ENCODE results near the gene SORCS1.

SORCS1 gene

DNA sequence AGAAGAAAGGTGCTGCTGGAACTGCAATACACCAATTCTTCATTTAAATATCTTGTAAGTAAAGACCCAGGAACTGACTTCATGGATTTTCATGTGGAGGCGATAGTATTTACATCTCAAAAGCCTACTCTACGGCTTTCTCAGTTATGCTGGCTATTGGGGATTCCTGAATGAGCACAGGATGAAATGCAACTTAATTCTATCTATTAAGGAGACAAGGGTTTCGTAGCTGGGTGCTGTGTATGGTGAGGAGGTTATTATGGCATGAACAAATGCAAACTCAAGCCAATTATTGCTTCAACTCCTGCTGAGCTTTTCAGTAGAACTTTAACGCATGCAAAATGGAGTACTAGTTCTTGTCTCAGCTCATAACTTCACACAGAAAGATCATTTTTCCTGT lies 251.2 kb downstream of the SORCS1 start:
- H3K36me3 ChIP-seq (ENCODE audit: insufficient read depth, low read length), result no peaks in the 10 kb centered on the region
- H3K9ac ChIP-seq (ENCODE audit: low read depth, low read length), result no peak overlapping the region
- H3K9me3 ChIP-seq (ENCODE audit: control insufficient read depth, insufficient read depth, low read length), result no peaks in the 10 kb centered on the region; the same call in 1 of the 2 replicates
- peaks cover 25% of the 10 kb centered on the region for H3K4me1 ChIP-seq (ENCODE audit: insufficient read depth, low read length)

DNA sequence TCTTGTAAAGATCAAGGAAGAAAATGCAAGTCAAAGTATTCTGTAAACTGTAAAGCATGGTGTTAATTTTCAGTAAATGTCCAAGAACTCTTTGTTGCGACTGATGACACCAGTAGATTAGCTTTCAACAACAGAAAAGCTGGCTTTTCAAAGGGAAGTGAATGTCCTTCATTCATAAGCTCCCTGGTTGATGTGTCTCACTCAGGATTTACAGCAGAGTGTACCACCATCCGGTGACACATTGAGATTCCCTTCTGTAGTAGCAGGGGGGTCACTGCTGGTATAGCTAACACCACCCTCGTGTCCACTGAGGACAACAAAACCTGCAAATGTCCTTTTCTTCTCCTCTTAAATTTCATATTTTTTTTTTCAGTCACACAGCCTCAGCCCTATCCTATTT lies 253.4 kb downstream of the SORCS1 start:
- Histone ChIP-seq H3K9ac (ENCODE audit: low read depth, low read length) (no peak overlapping the region), H3K9me3 (ENCODE audit: control insufficient read depth, insufficient read depth, low read length) (no peaks in the 10 kb centered on the region; the same call in 1 of the 2 replicates), H3K4me1 (ENCODE audit: insufficient read depth, low read length) (peaks cover 25% of the 10 kb centered on the region), H3K36me3 (ENCODE audit: insufficient read depth, low read length) (no peaks in the 10 kb centered on the region)

DNA sequence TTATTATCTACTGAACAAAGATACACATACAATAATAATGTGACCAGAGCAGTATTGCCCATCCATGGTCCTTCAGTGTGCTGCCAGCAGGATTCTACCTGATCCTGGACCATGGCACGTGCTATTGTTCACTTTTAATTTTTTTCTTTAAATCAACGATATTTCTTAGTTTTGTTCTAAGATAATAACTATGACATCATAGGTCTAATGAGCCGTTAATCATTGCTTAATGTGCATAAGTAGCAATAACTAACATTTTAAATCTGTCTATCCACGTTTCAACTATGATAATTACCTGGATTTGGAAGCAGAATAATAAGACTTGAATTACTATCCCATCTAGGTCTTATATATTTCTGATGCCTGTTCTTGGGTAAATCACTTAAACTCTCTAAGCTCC lies 253.8 kb downstream of the SORCS1 start:
- H3K4me1 ChIP-seq (ENCODE audit: insufficient read depth, low read length), result peaks cover 25% of the 10 kb centered on the region
- no peak overlapping the region for H3K9ac ChIP-seq (ENCODE audit: low read depth, low read length)
- H3K9me3 ChIP-seq (ENCODE audit: control insufficient read depth, insufficient read depth, low read length), result no peaks in the 10 kb centered on the region; the same call in 1 of the 2 replicates
- H3K36me3 ChIP-seq (ENCODE audit: insufficient read depth, low read length), result no peaks in the 10 kb centered on the region

DNA sequence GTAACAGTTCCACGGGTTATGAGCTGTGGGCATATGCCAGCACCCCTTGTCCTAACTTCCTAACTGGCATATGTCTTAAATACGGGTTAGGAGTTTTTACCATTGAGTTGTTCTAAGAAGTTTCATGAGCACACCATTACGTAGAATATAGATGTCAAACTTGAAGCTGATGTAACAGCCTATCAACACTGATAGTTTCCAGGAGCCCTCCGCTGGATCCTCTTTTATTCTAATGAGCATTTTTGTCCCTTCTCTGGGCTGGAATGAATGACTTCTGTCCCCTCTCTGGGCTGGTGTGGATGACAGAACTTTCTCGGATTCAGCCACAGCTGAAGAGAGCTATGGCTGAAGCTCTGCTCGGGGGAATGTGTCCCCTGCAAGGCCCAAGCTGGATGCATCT lies 256.3 kb downstream of the SORCS1 start:
- Histone ChIP-seq H3K9ac (ENCODE audit: low read depth, low read length) (no peak overlapping the region), H3K4me1 (ENCODE audit: insufficient read depth, low read length) (peaks cover 18% of the 10 kb centered on the region), H3K36me3 (ENCODE audit: insufficient read depth, low read length) (no peaks in the 10 kb centered on the region), H3K9me3 (ENCODE audit: control insufficient read depth, insufficient read depth, low read length) (no peaks in the 10 kb centered on the region; the same call in 1 of the 2 replicates)

DNA sequence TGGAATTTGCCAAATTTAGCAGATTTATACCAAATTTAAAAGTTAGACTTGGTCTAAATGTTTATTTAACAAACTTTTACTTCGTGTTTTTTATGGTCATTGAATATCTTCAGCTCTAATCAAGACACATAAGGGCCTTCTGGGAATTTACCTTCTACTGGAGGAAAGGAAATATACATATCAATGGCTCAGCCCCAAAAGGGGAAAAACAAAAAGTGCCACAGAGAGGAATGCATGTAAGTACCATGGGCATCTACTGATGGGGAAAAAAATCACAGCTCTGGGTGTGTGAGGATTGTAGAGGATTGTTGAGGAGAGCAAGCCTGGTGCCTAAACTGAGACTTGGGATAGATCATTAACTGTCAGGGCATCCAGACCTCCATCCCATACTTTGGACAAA lies 260.3 kb downstream of the SORCS1 start:
- H3K4me1 ChIP-seq (ENCODE audit: insufficient read depth, low read length), result peaks cover 8% of the 10 kb centered on the region
- H3K36me3 ChIP-seq (ENCODE audit: insufficient read depth, low read length), result no peaks in the 10 kb centered on the region
- H3K9ac ChIP-seq (ENCODE audit: low read depth, low read length), result no peak overlapping the region
- H3K9me3 ChIP-seq (ENCODE audit: control insufficient read depth, insufficient read depth, low read length), result no peaks in the 10 kb centered on the region

DNA sequence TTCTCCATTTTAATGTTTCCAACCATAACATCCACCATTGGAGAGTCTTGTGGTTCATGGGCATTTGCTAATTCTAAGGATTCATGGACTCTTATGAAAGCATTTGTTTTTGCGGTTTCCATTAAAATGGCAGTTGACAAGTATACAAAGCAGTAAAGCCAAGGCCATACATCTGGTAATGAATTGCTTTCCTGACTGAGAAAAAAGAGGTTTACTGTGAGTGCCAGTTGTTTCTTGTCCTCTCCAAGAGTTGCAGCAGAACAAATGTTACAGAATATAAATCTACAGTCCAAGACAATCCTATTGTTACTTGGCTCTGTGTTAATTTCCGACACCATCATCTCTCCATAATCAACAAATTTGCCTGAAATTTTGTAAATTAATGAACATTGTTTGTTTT lies 261.3 kb downstream of the SORCS1 start:
- Histone ChIP-seq H3K9ac (ENCODE audit: low read depth, low read length) (no peak overlapping the region), H3K4me1 (ENCODE audit: insufficient read depth, low read length) (no peaks in the 10 kb centered on the region), H3K36me3 (ENCODE audit: insufficient read depth, low read length) (no peaks in the 10 kb centered on the region), H3K9me3 (ENCODE audit: control insufficient read depth, insufficient read depth, low read length) (no peaks in the 10 kb centered on the region)

DNA sequence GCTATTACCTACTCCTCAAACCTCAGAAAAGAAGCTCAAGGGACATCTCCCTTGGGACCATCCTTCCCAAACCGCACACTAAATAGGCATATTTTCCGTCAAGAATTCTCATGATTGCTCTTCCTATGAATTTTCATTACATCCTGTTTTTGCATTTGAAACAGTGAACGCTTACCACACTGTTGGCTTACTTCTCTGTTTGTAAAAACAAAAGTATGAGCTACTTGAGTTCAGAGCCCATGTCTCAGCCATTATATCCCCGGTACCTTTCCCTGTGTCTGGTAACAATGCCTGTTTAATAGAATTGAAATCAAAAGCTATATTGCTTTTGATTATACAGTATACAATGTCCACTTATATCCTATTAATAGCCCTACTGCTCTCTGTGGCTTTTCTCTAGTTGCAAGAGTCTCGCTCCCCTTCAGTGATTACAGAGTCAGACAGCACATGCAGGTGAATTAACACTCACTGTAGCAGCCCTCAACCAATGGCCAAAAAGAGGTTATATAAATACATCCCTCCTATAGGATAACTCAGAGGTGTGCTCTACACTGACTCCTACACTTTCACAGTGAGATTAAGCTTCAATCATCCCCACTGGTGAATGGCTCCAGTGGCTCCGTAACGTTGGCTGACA lies 264.4 kb downstream of the SORCS1 start:
- no peaks in the 10 kb centered on the region for H3K4me1 ChIP-seq (ENCODE audit: insufficient read depth, low read length)
- no peaks in the 10 kb centered on the region for H3K36me3 ChIP-seq (ENCODE audit: insufficient read depth, low read length)
- H3K9me3 ChIP-seq (ENCODE audit: control insufficient read depth, insufficient read depth, low read length), result no peaks in the 10 kb centered on the region
- no peak overlapping the region for H3K9ac ChIP-seq (ENCODE audit: low read depth, low read length)

DNA sequence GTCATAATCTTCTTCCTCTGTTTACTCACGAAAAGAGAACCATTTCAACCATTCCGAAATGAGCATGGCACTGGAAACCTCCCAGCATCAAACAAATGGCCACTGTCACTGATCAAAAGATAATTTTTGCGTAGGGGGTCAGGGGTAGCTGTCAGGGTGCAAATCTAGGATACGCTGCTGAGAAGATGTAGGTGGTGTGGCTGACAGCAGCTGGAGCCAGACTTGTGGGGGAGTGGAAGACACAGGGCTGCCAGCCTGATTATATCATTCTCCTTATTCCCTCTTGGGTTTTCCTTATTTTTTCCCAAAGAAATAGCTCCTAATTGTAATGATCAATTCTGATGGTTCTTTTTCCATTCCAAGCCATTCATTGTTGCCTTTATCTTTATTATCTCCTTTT lies 266.1 kb downstream of the SORCS1 start:
- Histone ChIP-seq H3K9ac (ENCODE audit: low read depth, low read length) (no peak overlapping the region), H3K4me1 (ENCODE audit: insufficient read depth, low read length) (no peaks in the 10 kb centered on the region), H3K9me3 (ENCODE audit: control insufficient read depth, insufficient read depth, low read length) (no peaks in the 10 kb centered on the region), H3K36me3 (ENCODE audit: insufficient read depth, low read length) (no peaks in the 10 kb centered on the region)

DNA sequence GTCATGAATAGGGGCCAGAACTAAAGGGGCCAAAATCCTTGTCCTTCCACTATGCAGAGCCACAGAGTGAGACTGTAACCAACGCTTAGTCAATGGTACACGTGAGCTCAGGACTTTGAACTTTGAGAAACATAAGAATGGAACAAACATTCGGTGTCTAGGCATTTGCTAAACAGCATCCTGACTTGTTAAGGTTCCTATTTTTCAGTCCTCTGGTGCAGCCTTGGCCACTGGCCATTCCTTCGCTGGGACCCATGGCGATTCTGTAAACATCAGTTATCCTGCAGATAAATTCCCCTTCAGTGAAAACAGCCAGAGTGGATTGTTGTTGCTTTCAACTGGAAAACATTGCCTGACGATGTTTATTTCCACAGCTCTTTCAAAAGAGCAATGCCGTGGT lies 266.8 kb downstream of the SORCS1 start:
- Histone ChIP-seq H3K4me1 (ENCODE audit: insufficient read depth, low read length) (no peaks in the 10 kb centered on the region), H3K36me3 (ENCODE audit: insufficient read depth, low read length) (no peaks in the 10 kb centered on the region), H3K9ac (ENCODE audit: low read depth, low read length) (no peak overlapping the region), H3K9me3 (ENCODE audit: control insufficient read depth, insufficient read depth, low read length) (no peaks in the 10 kb centered on the region)

DNA sequence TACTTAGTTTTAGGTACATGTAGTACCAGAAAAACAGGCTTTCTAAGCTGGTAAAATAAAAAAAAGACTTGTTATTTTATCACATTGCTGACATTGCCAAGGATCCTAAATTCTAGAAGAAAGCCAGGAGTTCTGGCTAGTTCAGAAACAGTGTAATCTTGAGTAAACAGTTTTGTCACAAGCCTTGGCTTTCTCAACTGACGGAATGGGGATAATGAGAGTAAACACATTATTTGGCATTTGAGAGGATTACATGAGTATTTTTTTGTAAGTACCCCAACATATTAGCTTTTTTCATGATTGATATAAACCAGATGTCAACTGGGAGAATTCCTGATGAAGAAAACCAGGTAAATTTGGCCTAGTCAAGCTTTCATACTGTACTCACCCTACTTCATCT lies 269.8 kb downstream of the SORCS1 start:
- Histone ChIP-seq H3K9me3 (ENCODE audit: control insufficient read depth, insufficient read depth, low read length) (no peaks in the 10 kb centered on the region), H3K9ac (ENCODE audit: low read depth, low read length) (no peak overlapping the region), H3K36me3 (ENCODE audit: insufficient read depth, low read length) (no peaks in the 10 kb centered on the region), H3K4me1 (ENCODE audit: insufficient read depth, low read length) (no peaks in the 10 kb centered on the region)

DNA sequence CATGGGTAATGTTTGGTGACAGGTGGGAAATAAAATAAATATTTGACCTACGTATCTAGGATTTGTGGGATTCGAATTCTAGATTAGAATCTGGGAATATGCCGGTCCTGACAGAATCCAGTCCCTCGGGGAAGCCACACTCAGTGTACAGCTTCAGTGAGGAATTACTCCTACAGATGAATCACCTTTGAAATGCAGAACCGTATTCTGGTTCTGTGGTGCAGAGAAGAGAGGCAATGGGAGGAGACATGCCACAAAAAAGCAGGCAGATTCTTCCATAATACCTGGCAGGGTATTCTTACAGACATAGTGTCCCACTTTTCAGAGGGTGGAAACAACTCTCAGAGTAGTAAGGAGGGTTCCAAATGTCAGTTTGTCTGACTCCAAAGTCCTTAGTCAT lies 286.9 kb downstream of the SORCS1 start:
- peaks cover 5% of the 10 kb centered on the region; the same call in 1 of the 2 replicates for H3K4me1 ChIP-seq (ENCODE audit: insufficient read depth, low read length)
- no peaks in the 10 kb centered on the region for H3K36me3 ChIP-seq (ENCODE audit: insufficient read depth, low read length)
- no peaks in the 10 kb centered on the region for H3K9me3 ChIP-seq (ENCODE audit: control insufficient read depth, insufficient read depth, low read length)
- H3K9ac ChIP-seq (ENCODE audit: low read depth, low read length), result no peak overlapping the region

DNA sequence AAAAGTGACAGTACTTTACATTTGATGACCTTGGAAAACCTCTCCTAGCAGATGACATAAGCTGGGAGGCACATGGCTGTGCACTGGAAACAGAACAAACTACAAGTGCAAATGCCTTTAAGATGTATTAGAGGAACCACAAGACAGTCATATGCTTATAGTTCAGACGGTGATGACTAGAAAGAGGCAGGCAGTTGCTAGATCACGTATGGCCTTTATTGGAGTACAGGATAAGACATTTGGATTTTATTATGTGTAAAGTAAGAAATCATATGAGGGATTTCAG lies 290.0 kb downstream of the SORCS1 start:
- Histone ChIP-seq H3K9ac (ENCODE audit: low read depth, low read length) (no peak overlapping the region), H3K4me1 (ENCODE audit: insufficient read depth, low read length) (peaks cover 5% of the 10 kb centered on the region; the same call in 1 of the 2 replicates), H3K36me3 (ENCODE audit: insufficient read depth, low read length) (no peaks in the 10 kb centered on the region), H3K9me3 (ENCODE audit: control insufficient read depth, insufficient read depth, low read length) (no peaks in the 10 kb centered on the region)

DNA sequence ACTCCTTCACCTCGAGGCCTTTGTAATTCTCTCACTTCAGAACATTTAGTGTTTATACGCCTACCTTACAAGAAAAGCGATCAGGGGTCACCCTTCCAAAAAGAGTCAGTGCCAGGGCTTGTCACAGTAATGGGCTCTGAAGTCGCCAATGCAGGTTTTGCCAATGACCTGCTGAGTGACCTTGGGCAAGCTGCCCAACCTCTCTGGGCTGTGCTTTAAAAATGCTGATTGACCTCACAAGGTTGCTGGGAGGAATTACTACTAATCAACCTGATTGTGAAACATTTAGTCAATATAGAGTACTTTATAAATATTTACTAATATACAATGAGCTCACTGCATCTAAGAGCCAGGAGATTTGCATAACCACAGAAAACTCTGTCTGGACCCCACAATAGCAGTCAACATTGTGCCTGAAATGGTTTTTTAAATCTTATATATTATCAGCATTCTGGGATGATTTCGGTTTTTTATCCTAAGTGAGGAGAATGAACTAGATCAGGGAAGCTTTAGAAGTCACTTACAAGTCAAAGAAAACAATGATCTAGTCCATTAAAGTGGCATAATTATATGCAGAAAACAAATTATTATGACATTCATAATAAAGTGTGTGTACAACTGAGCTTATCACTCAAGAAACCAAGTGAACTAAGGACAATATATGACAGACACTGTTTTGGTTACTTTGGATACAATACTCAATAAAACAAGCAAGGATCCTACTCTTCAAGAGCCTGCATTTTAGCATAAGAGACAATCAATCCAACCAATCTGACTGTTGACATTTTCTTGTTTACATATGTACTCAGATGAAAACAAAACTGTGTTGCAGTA lies 290.5 kb downstream of the SORCS1 start:
- Histone ChIP-seq H3K4me1 (ENCODE audit: insufficient read depth, low read length) (peaks cover 5% of the 10 kb centered on the region; the same call in 1 of the 2 replicates), H3K9ac (ENCODE audit: low read depth, low read length) (no peak overlapping the region), H3K9me3 (ENCODE audit: control insufficient read depth, insufficient read depth, low read length) (no peaks in the 10 kb centered on the region), H3K36me3 (ENCODE audit: insufficient read depth, low read length) (no peaks in the 10 kb centered on the region)

DNA sequence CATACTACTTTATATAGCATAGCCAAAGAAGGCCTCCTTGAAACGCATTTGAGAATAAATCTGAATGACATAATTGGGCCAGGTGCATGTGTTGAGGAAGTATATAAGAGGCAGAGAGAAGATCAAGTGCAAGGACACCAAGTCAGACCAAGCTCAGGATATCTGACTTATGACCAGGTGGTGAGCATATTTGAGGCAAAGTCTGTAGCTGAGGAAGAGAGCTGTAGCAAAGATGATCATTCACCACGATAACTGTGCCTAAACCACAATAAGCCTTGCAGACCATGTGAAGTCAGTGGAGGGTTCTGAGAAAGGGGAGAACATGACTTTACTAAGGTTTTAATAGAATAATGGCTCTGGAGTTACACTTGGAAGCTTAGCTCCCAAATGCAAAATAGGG lies 292.3 kb downstream of the SORCS1 start:
- H3K9me3 ChIP-seq (ENCODE audit: control insufficient read depth, insufficient read depth, low read length), result no peaks in the 10 kb centered on the region
- no peak overlapping the region for H3K9ac ChIP-seq (ENCODE audit: low read depth, low read length)
- no peaks in the 10 kb centered on the region for H3K4me1 ChIP-seq (ENCODE audit: insufficient read depth, low read length)
- H3K36me3 ChIP-seq (ENCODE audit: insufficient read depth, low read length), result no peaks in the 10 kb centered on the region

DNA sequence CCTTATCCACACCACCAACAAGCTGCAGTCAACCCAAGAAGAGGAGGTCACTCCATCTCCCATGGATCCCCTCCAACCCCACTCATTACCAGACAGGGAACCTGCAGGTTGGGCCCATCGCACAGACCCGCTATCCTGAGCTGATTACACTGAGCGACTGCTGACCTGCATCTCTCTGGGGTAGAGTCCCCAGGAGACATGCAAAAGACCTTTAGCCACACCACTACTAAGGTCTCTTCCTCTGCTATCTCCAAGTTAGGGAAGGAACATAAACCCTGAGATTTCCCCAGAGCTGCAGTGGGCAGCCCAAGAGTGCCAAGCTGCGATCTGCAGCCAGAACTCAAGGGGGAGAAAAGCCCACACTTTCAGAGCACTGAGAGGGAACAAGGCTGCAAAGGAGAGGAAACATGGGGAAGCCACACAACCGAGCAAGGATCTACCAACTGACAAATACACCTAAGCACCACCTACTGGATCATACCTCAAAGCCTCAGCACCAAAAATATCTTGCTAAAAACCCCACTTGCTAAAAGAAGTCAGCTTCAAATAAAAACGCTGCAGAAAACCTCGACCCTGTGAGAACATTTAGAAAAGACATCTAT lies 298.2 kb downstream of the SORCS1 start:
- no peaks in the 10 kb centered on the region for H3K9me3 ChIP-seq (ENCODE audit: control insufficient read depth, insufficient read depth, low read length)
- H3K9ac ChIP-seq (ENCODE audit: low read depth, low read length), result no peak overlapping the region
- no peaks in the 10 kb centered on the region for H3K36me3 ChIP-seq (ENCODE audit: insufficient read depth, low read length)
- H3K4me1 ChIP-seq (ENCODE audit: insufficient read depth, low read length), result no peaks in the 10 kb centered on the region

Data from ES-I3 (cell line).